Fibroblast of villous mesenchyme (primary cell): Measurements from ENCODE around the gene IL17RD. TPM values are rescaled to one million over a fixed set of nuclear protein-coding genes. Genes with fewer than 3 reads are reported as not detected.

Experiments used
- DNase-seq: peaks from one replicate; pipeline ENCODE4 v3.0.0-alpha.2; 2010; ENCODE audit warnings: low read depth
- H3K4me3 ChIP-seq: 2 replicates; pipeline ENCODE4 v1.5.1; 2011; ENCODE audit warnings: low read depth, mild to moderate bottlenecking, low read length
- CTCF ChIP-seq: IDR thresholded peaks from 2 replicates; pipeline ENCODE4 v1.5.1; 2012; ENCODE audit warnings: low read depth, mild to moderate bottlenecking, low read length; ENCODE audit not compliant: insufficient read depth
- total RNA-seq: library from RNA; depleted of rRNA; stranded (reverse); fragments of >200 nt; gene quantifications from 2 replicates; pipeline ENCODE4 v1.2.3, GENCODE V29; 2012

The IL17RD gene
- total RNA-seq, 1 donor = 0.86 TPM

GRCh38 chr3:57110214-57110613, 54.9 kb downstream of the IL17RD start:
- no peak overlapping the region for H3K4me3 ChIP-seq
- DNase-seq = no peak
- TF ChIP-seq CTCF = no peak

- no peak for TF ChIP-seq CTCF
- no peak for DNase-seq
- H3K4me3 ChIP-seq = no peak overlapping the region
Measured at GRCh38 chr3:57109437-57110199, 55.5 kb downstream of the IL17RD start.

GRCh38 chr3:57108684-57109083, 56.5 kb downstream of the IL17RD start:
- no peak for DNase-seq
- no peak for TF ChIP-seq CTCF
- no peak overlapping the region for H3K4me3 ChIP-seq

- H3K4me3 ChIP-seq = no peak overlapping the region
- TF ChIP-seq CTCF = no peak
- DNase-seq = no peak
Measured at GRCh38 chr3:57105585-57105984, 59.6 kb downstream of the IL17RD start.

- peak; percentile 77 for DNase-seq
- no peak overlapping the region for H3K4me3 ChIP-seq
- TF ChIP-seq CTCF = peak; percentile 88
Measured at GRCh38 chr3:57100046-57100695, 65.0 kb downstream of the IL17RD start.

- no peak for TF ChIP-seq CTCF
- DNase-seq = no peak
- no peak overlapping the region for H3K4me3 ChIP-seq
Measured at GRCh38 chr3:57098418-57099310, 66.5 kb downstream of the IL17RD start.
